GM12878 (cell line): ENCODE results near the gene DUSP15. TPM values are rescaled to one million over a fixed set of nuclear protein-coding genes. Genes with fewer than 3 reads are reported as not detected.

ENCODE experiments used
- ATAC-seq: fragments of 200-7000 bp; cut with Tn5 transposase; 3 replicates; pipeline ENCODE4 v1.9.1; 2020; ENCODE audit warnings: mild to moderate bottlenecking, moderate library complexity
- BruUV-seq: library from RNA; stranded (reverse); fragments of 400-500 nt; replicated peaks from 2 replicates; lab custom pipeline; 2021; lab: Mats Ljungman, UMichigan
- CTCF ChIA-PET: fragments of 300-600 bp; sonication (Branson Sonifier 250); formaldehyde crosslinking; extraction: SDS; loops from one replicate; lab custom pipeline; 2021; ENCODE audit warnings: inconsistent platforms; lab: Yijun Ruan, JAX
- POLR2A ChIA-PET: fragments of 350-600 bp; formaldehyde crosslinking; extraction: SDS; loops from one replicate; lab custom pipeline; 2021; ENCODE audit warnings: inconsistent platforms; lab: Charles Lee
- RAD21 ChIA-PET: fragments of 300-600 bp; sonication (Branson Sonifier 250); formaldehyde crosslinking; loops from one replicate; lab custom pipeline; 2023; ENCODE audit warnings: antibody characterized with exemption; ENCODE audit not compliant: unreplicated experiment; lab: Charles Lee
- SMC1A ChIA-PET: fragments of 300-600 bp; sonication (Branson Sonifier 250); formaldehyde crosslinking; loops from one replicate; lab custom pipeline; 2023; ENCODE audit not compliant: unreplicated experiment, uncharacterized antibody; lab: Charles Lee
- DNase-seq: peaks from one replicate; pipeline ENCODE4 v3.0.0-alpha.2; 2011; ENCODE audit warnings: low read depth, low spot score
- FAIRE-seq: peaks from 3 replicates; lab custom pipeline; 2011; peaks lifted over from hg19 to GRCh38; lab: Jason Lieb, UNC
- H2AFZ ChIP-seq: 2 replicates; pipeline ENCODE4 v1.6.0; 2011; ENCODE audit warnings: low read depth, low read length, control low read depth; ENCODE audit not compliant: control insufficient read depth
- H3K27ac ChIP-seq: 2 replicates; pipeline ENCODE4 v1.5.1; 2011; ENCODE audit warnings: control low read depth; ENCODE audit not compliant: control insufficient read depth, insufficient read depth
- H3K27me3 ChIP-seq, 2 experiments: replicated peaks in 1 of 2; 2 replicates each; pipeline versions ENCODE4 v1.6.0 to v1.6.1; 2011; ENCODE audit warnings: low read length in 1 of 2; ENCODE audit not compliant: control insufficient read depth in 2 of 2, insufficient read depth in 2 of 2
- H3K36me3 ChIP-seq, 2 experiments: 2 replicates each; pipeline ENCODE4 v1.5.1; 2011; ENCODE audit warnings: low read length in 1 of 2; ENCODE audit not compliant: control insufficient read depth in 2 of 2, insufficient read depth in 2 of 2
- H3K4me1 ChIP-seq: 2 replicates; pipeline ENCODE4 v1.6.1; 2011; ENCODE audit warnings: mild to moderate bottlenecking, low read length, moderate library complexity, mixed read lengths; ENCODE audit not compliant: control insufficient read depth, insufficient read depth
- H3K4me2 ChIP-seq: 2 replicates; pipeline ENCODE4 v1.6.0; 2011; ENCODE audit warnings: control low read depth; ENCODE audit not compliant: control insufficient read depth, insufficient read depth
- H3K4me3 ChIP-seq: fragments of 200-600 bp; sonication (generic); 2 replicates; pipeline ENCODE4 v1.5.1; 2016
- H3K79me2 ChIP-seq: 2 replicates; pipeline ENCODE4 v1.6.0; 2011; ENCODE audit warnings: low read length; ENCODE audit not compliant: control insufficient read depth, insufficient read depth
- H3K9ac ChIP-seq: 2 replicates; pipeline ENCODE4 v1.8.0; 2011; ENCODE audit warnings: low read length, control low read depth, mixed read lengths; ENCODE audit not compliant: control insufficient read depth, insufficient read depth
- H3K9me3 ChIP-seq: replicated peaks from 3 replicates; pipeline ENCODE4 v1.5.1; 2011; ENCODE audit warnings: mild to moderate bottlenecking, low read length; ENCODE audit not compliant: control insufficient read depth, insufficient read depth
- H4K20me1 ChIP-seq: 2 replicates; pipeline ENCODE4 v1.6.0; 2011; ENCODE audit not compliant: control insufficient read depth, insufficient read depth
- ATF7 ChIP-seq: fragments of 450-650 bp; IDR thresholded peaks from 2 replicates; pipeline ENCODE4 v1.6.1; 2016; ENCODE audit warnings: low read depth, mild to moderate bottlenecking
- BACH1 ChIP-seq: fragments of 450-650 bp; IDR thresholded peaks from 2 replicates; pipeline ENCODE4 v1.6.1; 2017; ENCODE audit warnings: mild to moderate bottlenecking, borderline replicate concordance
- CBFB ChIP-seq: IDR thresholded peaks from 2 replicates; pipeline ENCODE4 v1.6.1; 2016; ENCODE audit warnings: antibody characterized with exemption, low read depth
- CBX3 ChIP-seq: fragments of 200-600 bp; sonication (generic); IDR thresholded peaks from 2 replicates; pipeline ENCODE4 v1.6.1; 2016; ENCODE audit warnings: low read depth, borderline replicate concordance
- CEBPB ChIP-seq, 2 experiments: fragments of 150-350 bp in 1 of 2; IDR thresholded peaks; 2 replicates each; pipeline ENCODE4 v1.6.1; 2012 to 2014; ENCODE audit warnings: low read depth in 2 of 2, low read length in 2 of 2, borderline replicate concordance in 1 of 2, inconsistent platforms in 1 of 2
- FOXM1 ChIP-seq: IDR thresholded peaks from 2 replicates; pipeline ENCODE4 v1.6.1; 2012; ENCODE audit warnings: low read depth, mild to moderate bottlenecking, inconsistent platforms, low read length, moderate library complexity
- HSF1 ChIP-seq: fragments of 150-350 bp; IDR thresholded peaks from 2 replicates; pipeline ENCODE4 v1.6.1; 2014; ENCODE audit warnings: mild to moderate bottlenecking, low read depth, low read length
- IKZF2 ChIP-seq, 2 experiments: fragments of 450-650 bp; IDR thresholded peaks; 2 replicates each; pipeline ENCODE4 v1.6.1; 2017; ENCODE audit warnings: mild to moderate bottlenecking in 2 of 2, moderate library complexity in 2 of 2
- IRF3 ChIP-seq: fragments of 450-650 bp; IDR thresholded peaks from 2 replicates; pipeline ENCODE4 v1.6.1; 2014; ENCODE audit warnings: mild to moderate bottlenecking
- PKNOX1 ChIP-seq: fragments of 450-650 bp; IDR thresholded peaks from 2 replicates; pipeline ENCODE4 v1.6.1; 2016; ENCODE audit warnings: mild to moderate bottlenecking
- SIX5 ChIP-seq: IDR thresholded peaks from 2 replicates; pipeline ENCODE4 v1.6.1; 2011; ENCODE audit warnings: mild to moderate bottlenecking, low read depth, low read length, moderate library complexity; ENCODE audit not compliant: severe bottlenecking
- SMC3 ChIP-seq: IDR thresholded peaks from 2 replicates; pipeline ENCODE4 v1.6.1; 2011; ENCODE audit warnings: low read length, improper control_type of control experiment, borderline replicate concordance
- TARDBP ChIP-seq: IDR thresholded peaks from 2 replicates; pipeline ENCODE4 v1.6.1; 2016; ENCODE audit warnings: borderline replicate concordance
- YBX1 ChIP-seq: fragments of 450-650 bp; IDR thresholded peaks from 2 replicates; pipeline ENCODE4 v1.6.1; 2016; ENCODE audit warnings: antibody characterized with exemption
- ZNF274 ChIP-seq: IDR thresholded peaks from one replicate; pipeline ENCODE4 v1.8.0; 2011; ENCODE audit not compliant: insufficient read length, insufficient read depth
- ZNF592 ChIP-seq: fragments of 450-650 bp; IDR thresholded peaks from 2 replicates; pipeline ENCODE4 v1.6.1; 2017; ENCODE audit warnings: mild to moderate bottlenecking, moderate library complexity
- WGBS: methylation state at CpG from one replicate; pipeline ENCODE4 v1.1.6; 2016; ENCODE audit warnings: low lambda C conversion rate; ENCODE audit not compliant: insufficient replicate concordance, insufficient coverage; ENCODE audit errors: missing lambda C conversion rate; 5-methylcytosine and 5-hydroxymethylcytosine counted together
- in situ Hi-C: fragments of 300-500 bp; cut with MboI; formaldehyde crosslinking; loops from 9 replicates; pipeline ENCODE4 v1.14.3; 2018; ENCODE audit warnings: mixed read lengths
- intact Hi-C: fragments of 100-400 bp; cut with micrococcal nuclease; formaldehyde crosslinking; loops from one replicate; pipeline ENCODE4 v1.14.2; 2022; ENCODE audit not compliant: unreplicated experiment
- polyA plus RNA-seq, 11 experiments: library from polyadenylated mRNA; depleted of rRNA in 4 of 11; unstranded in 6 of 11; stranded (reverse) in 5 of 11; fragments of >200 nt; fragmentation: Nextera tagmentation in 4 of 11; fragmentation: Illumina TruSeq in 1 of 11; extraction: Ambion mirVana in 4 of 11; extraction: Trizol in 1 of 11; gene quantifications; 1 replicate in 1 of 11; 2 replicates in 10 of 11; pipeline versions ENCODE4 v1.2.1 to v1.2.3, GENCODE V29; 2011 to 2016; ENCODE audit warnings: inconsistent platforms in 2 of 11, missing spikeins in 2 of 11, low read depth in 1 of 11
- total RNA-seq, 4 experiments: library from RNA; depleted of rRNA in 3 of 4; stranded (reverse); fragments of >200 nt in 3 of 4; fragmentation: Illumina TruSeq in 1 of 4; extraction: Trizol in 1 of 4; gene quantifications; 2 replicates each; pipeline versions ENCODE4 v1.2.1 to v1.2.3, GENCODE V29; 2013 to 2021
- TF ChIP-seq, protein P1 (sequence below): IDR thresholded peaks from 2 replicates; pipeline ENCODE4 v1.6.1; 2011; ENCODE audit warnings: low read depth, mild to moderate bottlenecking, low read length, moderate library complexity, borderline replicate concordance; ENCODE audit errors: extremely low read depth

DUSP15 gene
- total and polyA plus RNA-seq, 10 of the 15 experiments (the other 5 are each of a cell fraction or from before 2014, with no cell fraction given), result 0.06 to 2.5 (median 0.67) TPM; not detected in 1

GRCh38 chr20:31906001-31906400 is 35.7 kb upstream of the DUSP15 start:
- CTCF ChIA-PET, result interaction anchor here (0.9 to 1.5 kb wide), 2 partner anchors 11 to 54 kb away, joined by 3 read pairs; no protein-coding TSS in a partner anchor
- Histone ChIP-seq H2AFZ (no peak overlapping the region), H3K27ac (no peak overlapping the region), H3K4me2 (no peak overlapping the region), H3K79me2 (no peaks in the 10 kb centered on the region), H3K4me3 (no peak overlapping the region), H3K36me3 (no peaks in the 10 kb centered on the region), H3K4me1 (no peaks in the 10 kb centered on the region), H3K27me3 (no peaks in the 10 kb centered on the region), H3K9me3 (no peaks in the 10 kb centered on the region), H3K9ac (no peak overlapping the region), H4K20me1 (no peaks in the 10 kb centered on the region)
- no TSS peak for BruUV-seq
- ATAC-seq (no peak), FAIRE-seq (no peak), DNase-seq (no peak)
- intact Hi-C loops, result no loop called here
- SMC1A ChIA-PET, result interaction anchor here (1.0 kb wide), 1 partner anchor 12 kb away, joined by 3 read pairs; no protein-coding TSS in a partner anchor
- RAD21 ChIA-PET, result interaction anchor here (0.7 kb wide), 1 partner anchor 9 kb away, joined by 4 read pairs; no protein-coding TSS in a partner anchor
- WGBS, result 77% methylated on average over 5 of the region's 5 CpGs
- in situ Hi-C loops, result no loop called here
- TF ChIP-seq SMC3 (no peak), FOXM1 (no peak), ZNF592 (no peak), SIX5 (no peak), IKZF2 (IDR thresholded peaks at IDR 0.05) (no peak), ZNF274 (no peak), ATF7 (no peak), HSF1 (no peak), BACH1 (no peak), CBX3 (no peak), CBFB (no peak), CEBPB (IDR thresholded peaks at IDR 0.05; ENCODE audit: borderline replicate concordance in 1 of 2, low read depth in 2 of 2, low read length in 2 of 2) (no peak), YBX1 (no peak), TARDBP (no peak), PKNOX1 (no peak), IRF3 (no peak)
- TF ChIP-seq, protein P1, sequence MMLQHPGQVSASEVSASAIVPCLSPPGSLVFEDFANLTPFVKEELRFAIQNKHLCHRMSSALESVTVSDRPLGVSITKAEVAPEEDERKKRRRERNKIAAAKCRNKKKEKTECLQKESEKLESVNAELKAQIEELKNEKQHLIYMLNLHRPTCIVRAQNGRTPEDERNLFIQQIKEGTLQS, result no peak
- POLR2A ChIA-PET, result no interaction called here
